NCI-H1048 (cell line): Measurements from ENCODE around the gene GLIPR2.
"Not testable (repeated sequence)": the region's sequence is repeated elsewhere in the genome, so short reads cannot be mapped to it uniquely, and the experiment has no call there.

ENCODE experiments used
- DNase-seq: peaks from one replicate; lab custom pipeline; 2025; lab: John Stamatoyannopoulos, UW

Gene GLIPR2, protein sequence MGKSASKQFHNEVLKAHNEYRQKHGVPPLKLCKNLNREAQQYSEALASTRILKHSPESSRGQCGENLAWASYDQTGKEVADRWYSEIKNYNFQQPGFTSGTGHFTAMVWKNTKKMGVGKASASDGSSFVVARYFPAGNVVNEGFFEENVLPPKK

DNA sequence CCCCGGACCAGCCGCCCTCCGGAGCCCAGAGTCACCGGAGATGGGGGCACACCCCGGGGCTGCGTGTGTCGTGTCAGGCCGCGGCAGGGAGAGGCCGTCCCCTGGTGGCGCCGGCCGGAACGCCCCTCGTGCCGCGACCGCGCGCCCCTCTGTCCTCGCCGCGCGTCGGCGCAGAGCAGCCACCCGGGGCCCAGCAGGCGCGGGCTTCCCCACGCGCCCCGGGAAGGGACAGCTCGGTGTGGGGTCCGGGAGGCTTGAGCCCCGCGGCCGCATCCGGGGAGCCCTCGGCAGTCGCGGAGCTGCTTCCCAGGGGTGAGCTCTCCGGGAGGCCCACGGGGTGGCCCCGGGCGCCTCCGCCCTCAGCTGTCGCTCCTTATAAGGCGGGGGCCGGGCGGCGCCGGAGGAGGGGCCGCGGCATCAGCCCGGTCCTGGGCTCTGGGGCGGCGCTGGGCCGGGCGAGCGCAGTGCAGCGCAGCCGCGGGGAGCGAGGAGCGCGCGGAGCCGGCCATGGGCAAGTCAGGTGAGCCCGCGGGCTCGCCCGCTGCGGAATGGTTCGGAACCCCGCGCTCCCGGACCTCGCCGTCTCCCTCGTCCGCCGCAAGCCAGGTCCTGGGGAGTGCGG is at the start of gene GLIPR2:
Gene GLIPR2 (plus strand): TSS at position 462 of the 622 bp plus-strand sequence. CDS start 46 bp downstream, at position 508.
- DNase-seq: peak; percentile 18

DNA sequence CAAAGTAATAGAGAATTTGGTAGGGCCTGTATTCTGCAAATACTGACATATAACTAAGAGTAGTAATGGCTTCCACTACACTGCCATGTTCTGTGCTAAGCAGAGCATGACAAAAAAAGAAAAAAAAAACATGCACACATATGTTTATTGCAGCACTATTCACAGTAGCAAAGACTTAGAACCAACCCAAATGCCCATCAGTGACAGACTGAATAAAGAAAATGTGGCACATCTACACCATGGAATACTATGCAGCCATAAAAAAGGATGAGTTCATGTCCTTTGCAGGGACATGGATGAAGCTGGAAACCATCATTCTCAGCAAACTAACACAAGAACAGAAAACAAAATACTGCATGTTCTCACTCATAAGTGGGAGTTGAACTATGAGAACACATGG is 49.5 kb upstream of the GLIPR2 start:
- not testable (repeated sequence) for DNase-seq

DNA sequence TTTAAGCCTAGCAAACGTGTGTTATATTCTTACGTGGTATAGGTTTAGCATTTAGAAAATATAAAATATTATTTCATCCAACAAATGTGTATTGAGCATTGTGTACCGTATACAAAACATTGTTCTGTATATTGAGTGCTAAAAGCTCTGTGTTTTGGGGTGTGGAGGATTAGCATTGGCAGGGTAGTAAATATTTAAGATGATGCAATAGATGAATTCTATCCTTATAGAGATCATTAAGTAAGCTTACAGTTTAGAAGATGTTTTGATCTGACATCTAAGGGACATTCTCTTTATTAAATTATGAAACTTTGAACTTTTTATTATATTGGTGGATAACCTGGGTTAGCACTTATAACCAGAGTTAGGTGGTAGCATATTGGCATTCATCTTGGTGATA is 48.5 kb upstream of the GLIPR2 start:
- no peak for DNase-seq

DNA sequence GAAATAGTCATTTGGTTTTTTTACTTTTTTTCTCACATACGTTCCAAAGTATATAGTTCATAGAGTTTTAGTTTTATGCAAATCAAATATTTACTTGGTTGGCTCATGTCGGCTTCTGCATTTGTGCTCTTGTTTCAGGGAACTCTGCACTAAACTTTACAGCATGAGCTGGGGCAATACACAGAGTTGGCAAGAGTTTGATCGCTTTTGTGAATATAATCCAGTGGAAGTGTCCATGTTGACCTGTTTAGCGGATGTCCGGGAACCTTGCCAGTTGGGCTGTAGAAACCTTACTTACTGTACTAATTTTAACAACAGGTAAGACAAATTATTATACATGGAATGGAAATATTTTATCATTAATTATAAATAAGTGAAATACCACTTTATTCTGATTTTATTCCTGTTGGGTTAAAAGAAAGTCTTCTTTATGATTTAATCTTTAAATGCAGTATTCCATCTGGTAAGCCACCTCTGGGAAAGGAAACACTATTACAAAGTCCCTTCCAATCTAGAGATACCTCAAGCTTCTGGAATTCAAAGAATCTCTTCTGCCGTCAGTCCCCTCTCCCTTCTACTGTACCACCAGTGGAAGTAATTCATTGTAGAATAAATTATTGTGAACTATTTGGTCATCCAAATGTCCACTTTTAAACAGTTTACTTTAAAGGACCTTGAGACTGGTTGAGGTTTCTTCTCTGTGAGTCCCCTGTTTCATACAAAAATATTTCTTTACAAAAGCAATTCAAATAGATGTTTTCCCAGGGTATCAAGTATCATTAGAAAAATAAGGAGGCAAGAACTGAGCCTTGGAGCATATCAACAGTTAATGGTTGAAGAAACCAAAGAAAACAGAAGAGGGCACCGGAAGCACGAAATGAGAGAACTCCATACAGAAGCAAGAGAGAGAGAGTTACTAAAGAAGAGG is 45.2 kb upstream of the GLIPR2 start:
- DNase-seq: no peak

DNA sequence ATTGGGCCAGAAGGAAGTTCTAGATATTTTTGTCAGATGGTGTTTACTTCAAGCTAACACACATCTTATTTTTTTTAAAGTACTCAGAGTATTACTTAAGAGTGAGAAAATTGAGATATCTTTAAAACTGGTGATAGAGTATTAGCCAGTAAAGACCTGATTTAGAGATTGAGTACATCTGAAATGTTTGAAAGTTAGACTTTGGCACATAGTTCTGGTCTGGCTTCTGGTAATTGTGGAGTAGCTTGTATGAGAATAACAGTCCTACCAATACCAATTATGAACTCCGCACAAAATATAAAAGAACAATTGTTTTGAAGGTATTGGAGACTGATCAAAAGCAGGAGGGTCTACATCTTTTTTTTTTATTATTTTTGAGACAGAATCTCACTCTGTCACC is 44.5 kb upstream of the GLIPR2 start:
- no peak for DNase-seq

DNA sequence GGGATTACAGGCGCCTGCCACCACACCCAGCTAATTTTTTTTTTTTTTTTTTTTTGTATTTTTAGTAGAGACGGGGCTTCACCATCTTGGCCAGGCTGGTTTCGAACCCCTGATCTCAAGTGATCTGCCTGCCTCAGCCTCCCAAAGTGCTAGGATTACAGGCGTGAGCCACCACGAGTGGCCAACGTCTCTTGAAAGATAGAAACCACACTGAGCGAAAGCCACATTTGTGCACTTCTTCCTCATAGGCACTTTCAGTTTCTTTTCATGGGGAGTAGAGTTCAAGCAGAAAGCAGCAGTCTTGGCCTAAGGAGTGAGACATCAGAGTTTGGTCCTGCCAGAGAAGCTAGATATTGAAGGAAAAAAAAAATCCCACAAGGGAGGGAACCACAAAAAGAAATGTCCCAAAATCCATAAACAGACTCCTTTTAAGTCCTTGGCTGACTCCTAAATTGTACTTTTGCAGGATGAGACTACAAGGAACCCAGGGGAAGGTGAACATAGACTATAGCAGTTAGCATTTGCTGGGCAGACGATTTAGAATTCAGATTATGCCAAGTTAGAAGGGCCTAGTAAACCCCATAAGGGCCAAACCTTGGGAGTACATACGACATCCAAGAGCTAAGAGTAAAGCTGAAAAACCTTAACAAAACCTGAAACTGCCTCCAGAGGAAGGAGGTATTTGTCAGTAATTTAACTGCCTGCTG is 43.9 kb upstream of the GLIPR2 start:
- no peak for DNase-seq

DNA sequence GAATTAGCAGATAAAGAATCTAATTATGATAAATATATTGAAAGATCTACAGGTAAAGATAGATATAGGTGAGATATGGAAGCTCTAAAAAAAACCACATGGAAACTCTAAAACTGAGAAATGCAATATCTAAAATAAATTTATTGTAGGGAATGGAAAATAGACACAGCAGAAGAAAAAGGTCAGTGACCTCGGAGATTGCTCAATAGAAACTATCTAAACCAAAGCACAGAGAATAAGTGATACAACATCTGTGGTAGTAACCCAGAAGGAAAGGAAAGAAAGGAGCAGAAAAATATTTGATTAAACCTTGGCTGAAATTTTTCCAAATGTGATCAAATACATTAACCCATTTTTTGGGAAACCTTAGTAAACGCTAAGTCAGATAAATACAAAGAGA is 43.1 kb upstream of the GLIPR2 start:
- no peak for DNase-seq

DNA sequence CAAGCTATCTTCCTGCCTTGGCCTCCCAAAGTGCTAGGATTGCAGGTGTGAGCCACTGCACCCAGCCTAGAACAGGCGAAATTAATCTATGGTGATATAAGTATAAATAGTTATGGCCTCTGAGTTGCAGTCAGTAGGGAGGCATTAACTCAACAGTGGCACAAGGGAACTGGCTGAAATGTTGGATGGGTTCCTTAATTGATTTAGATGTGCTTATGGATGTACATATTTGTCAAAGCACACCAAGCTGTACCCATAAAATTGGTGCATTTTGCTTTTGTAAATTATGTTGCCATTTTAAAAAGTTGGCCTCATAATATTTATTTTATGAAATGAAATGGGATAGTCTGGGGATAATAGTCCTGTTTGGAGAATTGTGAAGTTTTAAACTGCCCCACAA is 36.8 kb upstream of the GLIPR2 start:
- no peak for DNase-seq

DNA sequence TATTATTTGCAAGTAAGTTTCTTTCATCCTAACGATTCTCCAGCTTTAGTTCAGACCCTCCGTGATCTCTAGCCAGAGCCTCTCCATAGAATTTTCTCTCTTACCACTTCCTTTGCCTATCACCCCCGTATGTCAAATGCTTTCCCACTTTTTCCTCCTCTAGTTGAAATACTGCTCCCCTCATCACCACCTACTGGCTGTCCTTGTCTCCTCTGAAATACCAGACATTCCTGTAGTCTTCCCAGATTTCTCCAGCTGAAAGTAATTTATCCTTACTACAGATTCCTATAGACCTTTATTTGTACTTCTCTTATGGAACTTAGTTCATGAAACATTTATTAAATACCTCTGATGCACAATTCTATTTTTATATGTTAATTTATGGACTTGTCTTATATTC is 36.0 kb upstream of the GLIPR2 start:
- no peak for DNase-seq

DNA sequence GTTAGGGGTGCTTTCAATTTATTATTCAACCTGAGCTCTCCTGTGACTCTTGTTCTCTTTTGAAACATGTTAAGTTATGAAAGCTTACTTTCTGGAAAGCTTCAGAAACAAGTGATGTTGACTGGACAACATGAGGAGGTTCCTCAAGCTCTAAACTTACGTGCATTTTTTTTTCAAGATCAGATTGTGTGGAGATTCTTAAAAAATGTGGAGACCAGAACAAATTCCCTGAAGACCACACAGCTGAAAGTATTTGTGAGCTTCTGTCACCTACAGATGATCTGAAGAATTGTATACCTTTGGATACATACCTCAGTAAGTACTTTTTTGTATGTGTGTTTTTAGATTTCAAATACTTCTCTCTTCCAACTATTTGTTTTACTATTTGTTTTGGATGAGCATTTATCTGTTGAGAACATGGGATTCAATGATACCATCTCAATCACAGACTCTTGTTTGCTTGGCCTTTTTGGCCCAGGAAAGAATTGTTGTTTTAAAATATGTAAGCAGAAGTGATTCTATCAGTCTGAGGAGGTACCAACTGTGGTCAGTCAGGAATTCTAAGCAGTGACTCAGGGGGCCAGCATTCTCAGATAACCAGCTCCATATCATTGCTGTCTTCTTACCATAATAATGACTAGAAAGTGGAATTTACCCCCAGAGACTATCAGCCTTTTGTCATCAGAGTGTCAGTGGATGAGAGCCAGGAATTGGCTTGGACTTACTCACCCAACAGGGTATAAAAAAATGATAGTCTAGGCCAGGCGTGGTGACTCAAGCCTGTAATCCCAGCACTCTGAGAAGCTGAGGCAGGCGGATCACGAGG is 34.4 kb upstream of the GLIPR2 start:
- DNase-seq: no peak

DNA sequence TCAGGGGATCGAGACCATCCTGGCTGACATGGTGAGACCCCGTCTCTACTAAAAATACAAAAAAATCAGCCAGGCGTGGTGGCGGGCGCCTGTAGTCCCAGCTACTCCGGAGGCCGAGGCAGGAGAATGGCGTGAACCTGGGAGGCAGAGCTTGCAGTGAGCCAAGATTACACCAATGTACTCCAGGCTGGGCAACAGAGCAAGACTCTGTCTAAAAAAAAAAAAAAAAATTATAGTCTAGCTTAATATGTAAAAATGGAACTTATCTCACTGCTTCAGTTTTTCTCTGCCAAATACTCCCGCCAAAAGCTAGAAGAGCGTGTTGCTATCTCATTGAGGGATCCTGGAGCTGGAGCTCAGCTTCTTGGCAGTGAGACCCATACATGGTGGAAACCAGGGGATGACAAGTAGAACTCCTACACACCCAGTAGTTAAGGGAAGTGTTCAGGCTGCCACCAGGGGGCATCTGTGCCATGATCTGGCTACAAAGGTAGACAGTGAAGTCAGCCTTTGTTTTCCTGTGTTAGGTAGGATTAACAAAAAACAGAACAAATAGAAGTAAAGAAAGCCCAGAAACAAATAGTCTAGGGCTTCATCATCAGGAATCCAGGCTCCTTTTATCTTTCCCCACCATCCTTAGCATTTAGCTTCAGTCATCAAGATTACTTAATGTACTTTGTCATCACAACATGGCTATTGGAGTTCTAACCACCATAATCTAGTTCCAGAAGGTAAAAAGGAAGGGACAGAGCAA is 33.6 kb upstream of the GLIPR2 start:
- peak; percentile 27 for DNase-seq

DNA sequence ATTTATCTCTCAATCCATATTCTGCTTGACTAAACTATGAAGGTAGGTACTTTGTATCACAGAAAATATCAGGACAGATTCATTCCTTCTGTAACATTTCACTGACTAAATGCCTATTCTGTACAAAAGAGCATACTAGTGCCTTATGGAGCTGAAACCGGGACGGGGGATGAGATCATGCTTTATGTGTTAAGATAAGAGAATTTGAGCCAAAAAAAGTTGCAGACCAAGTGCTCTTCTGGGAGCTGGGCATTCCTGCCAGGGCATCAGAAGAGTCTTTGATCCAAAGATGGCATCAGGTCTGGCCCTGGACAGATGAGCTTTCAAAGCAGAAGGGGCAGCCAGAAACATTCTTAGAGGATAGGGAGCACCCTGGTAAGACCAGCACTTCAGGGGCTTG is 27.5 kb upstream of the GLIPR2 start:
- no peak for DNase-seq

DNA sequence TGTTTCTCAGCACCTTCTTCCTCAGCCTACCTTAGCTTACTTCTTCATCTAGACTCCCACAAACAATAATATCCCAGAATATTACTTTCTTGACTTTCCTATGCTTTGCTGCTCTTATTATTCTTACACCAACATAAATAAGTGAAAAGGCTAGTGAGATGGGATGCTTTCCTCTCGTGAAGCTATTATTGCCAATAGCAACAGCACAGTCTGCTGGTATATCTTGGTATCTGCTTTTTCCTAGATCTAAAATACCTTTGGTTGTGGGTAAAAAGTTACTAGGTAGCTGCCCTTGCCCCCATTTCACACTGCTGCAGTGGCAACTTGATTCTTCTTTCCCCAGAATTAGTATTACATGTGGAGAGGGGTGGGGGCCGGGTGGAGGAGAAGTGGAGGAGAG is 26.1 kb upstream of the GLIPR2 start:
- DNase-seq: no peak

DNA sequence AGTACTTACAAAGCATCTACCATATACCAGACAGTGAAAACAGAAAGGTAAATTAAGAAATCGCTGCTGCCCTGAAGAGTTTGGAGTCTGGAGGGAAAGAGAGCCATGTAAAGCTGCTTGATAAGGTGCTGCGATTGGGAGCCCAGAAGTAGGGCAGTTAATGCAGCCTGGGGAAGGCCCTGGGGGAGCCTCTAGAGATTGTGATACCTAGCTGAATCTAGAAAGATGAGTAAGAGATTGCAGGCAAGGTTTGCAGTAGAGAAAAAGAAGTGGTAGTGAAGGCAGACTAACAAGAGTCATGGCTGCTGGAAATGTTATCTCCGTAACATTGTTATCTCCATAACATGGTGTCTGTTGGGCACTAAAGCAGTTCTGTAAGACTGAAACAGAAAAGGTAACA is 24.0 kb upstream of the GLIPR2 start:
- no peak for DNase-seq

DNA sequence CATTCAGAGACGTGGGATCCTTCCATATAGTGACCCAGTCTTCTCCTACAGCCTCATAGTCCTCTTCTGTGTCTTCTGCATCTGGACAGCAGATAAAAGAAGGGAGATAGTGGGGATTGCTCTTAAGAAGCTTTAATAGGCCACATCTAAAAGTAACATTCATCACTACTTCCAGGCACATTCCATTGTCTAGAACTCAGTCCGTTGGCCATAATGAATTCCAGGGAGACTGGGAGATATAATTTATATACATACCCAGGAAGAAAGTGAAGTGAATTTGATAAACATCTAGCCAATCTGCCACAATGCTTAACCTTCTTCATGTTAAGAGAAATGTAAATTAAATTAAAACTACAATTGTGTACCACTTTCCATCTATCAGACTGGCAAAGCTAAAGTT is 22.5 kb upstream of the GLIPR2 start:
- no peak for DNase-seq

DNA sequence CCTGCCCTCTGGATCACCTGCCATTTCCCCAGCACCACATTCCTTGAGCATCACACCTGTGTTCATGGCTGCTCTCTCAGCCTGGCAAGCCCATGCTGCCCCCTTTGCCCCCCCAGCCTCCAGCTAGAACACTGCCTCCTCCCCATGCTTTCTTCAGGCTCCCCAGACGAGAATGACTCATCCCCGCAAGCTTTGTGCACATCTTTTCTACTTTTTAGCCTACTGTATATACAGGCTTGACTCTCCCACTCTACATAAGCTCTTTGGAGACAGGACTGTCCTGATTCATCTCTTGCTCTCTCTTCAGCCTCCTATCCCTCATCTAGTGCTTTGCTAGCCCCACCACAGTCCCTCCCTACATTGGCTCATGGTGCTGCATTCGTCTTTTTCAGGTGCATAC is 19.9 kb upstream of the GLIPR2 start:
- DNase-seq: no peak

DNA sequence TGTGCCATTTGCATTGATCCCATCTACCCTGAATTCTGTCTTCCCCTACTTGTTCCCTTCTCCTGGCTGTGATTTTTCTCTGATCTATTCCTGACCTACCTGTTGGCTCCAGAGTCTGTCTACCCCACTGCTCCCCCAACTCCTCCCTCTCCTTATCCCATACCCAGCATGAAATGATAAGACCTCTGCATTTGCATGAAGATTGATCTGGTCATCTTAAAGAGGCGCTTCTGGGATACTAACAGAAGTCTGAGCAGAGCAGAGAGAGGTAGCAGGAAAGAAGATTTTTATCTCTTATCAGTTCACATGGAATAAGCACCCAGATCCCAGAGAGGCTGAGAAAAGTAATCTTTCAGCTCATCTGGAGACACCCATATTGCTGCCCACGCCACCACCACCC is 18.3 kb upstream of the GLIPR2 start:
- DNase-seq: no peak

DNA sequence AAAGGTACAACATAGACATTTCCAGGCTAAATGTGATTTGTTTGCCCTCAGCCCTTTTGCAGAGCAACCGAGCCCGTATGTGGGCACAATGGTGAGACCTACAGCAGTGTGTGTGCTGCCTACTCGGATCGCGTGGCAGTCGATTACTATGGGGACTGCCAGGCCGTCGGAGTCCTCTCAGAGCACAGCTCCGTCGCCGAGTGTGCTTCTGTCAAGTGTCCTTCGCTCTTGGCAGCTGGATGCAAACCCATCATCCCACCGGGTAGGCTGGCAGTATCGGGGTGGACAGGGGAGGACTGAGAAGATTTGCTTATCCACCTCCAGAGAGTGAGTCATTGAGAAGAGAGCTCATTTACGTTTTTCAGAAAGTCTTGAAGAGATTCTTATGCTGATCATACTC is 17.8 kb upstream of the GLIPR2 start:
- DNase-seq: no peak

DNA sequence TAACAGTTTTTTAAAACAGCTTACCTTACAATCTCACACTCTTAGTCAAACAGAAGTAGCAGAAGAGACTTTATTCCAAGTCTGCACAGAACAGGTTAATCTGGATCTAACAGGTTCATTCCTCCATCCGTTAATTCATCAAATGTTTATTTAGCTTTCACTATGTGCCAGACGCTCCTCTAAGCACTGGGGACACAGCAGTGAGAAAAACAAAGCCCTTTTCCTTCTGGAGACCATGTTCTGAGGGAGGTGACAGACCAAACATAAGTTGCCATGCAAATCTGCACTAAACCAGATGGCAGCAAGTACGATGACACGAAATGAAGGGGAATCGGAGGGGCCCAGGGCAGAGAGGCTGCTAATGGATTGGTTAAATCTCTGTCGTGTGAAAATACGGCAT is 17.1 kb upstream of the GLIPR2 start:
- no peak for DNase-seq

DNA sequence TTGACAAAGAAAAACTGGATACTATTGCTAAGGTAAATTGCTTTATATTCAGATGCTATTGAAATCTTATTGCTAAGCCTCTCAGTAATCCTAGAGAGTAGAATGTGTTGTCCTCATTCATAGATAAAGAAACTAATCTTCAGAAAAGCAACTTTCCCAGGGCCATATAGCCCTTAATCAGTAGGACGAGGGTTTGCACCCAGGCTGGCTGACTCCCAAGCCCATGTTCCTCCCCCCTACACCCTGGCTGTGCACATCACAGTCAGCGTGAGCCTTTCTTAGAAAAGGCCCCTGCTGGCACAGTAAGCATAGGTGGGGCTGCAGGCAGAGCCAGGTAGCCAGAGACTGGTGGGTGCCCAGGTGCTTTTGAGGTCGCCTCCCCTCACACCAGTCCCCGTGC is 15.8 kb upstream of the GLIPR2 start:
- DNase-seq: no peak

DNA sequence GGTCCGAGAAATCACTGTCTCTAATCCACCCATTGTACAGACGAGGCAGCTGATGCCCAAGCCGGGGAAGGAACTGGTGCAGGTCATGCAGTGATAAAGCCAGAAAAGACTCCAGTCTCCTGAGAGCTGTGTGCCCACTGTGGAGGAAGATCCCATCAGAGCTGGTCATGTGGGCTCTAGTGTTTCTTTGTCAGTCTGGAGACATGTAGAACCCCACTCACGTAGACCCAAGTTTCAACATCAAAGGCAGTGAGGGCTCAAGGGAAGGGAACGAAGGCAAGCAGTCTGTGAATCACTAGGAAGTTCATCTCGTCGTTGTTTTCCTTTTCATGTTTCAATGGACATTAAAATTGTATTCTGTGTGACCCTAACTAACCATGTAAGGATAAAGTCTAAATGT is 14.6 kb upstream of the GLIPR2 start:
- no peak for DNase-seq
